IPS DF 19.7 (cell line): Measurements from ENCODE around the gene HRH3.

Experiments
- DNase-seq: peaks from one replicate; pipeline ENCODE4 v3.0.0-alpha.2; 2013; ENCODE audit warnings: low read depth, low spot score

HRH3 gene

DNA sequence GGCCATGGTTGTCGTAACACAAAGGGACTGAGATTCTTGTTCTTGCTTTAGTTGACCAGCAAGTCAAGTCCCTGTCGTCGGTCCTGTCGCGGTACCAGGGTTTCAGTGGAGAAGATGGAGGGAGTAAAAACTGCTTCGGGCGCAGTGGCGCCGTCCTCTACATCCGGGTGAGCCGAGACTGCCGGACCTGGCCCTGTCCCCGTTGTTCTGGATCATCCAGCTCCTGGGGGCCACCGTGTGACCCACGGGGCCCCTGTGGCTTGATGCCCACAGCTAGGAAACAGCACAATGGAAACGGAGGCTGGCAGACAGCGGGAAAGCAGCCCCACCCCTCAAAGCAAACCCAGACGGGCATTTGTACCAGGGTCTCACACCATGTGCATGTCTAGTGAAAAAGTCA is 22.3 kb downstream of the HRH3 start:
- no peak for DNase-seq

DNA sequence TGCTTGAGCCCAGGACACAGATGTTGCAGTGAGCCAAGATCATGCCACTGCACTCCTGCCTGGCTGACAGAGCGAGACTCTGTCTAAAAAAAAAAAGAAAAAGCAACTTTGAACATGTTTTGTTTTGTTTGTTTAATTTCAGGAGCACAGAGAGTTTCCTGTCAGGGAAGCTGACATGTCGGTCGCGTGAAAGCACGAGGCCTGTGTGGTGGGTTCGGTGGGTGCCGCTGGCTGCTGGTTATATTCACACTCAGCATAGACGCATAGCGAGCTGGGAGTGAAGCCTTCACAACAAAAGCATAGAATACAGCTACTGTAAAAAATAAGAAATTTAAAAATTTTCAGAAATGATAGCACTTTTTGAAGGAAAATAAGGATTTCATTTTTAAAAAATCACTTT is 22.8 kb downstream of the HRH3 start:
- DNase-seq = no peak

- DNase-seq = no peak
These were observed 23.8 kb downstream of the HRH3 start for GRCh38 chr20:62196286-62196685.

DNA sequence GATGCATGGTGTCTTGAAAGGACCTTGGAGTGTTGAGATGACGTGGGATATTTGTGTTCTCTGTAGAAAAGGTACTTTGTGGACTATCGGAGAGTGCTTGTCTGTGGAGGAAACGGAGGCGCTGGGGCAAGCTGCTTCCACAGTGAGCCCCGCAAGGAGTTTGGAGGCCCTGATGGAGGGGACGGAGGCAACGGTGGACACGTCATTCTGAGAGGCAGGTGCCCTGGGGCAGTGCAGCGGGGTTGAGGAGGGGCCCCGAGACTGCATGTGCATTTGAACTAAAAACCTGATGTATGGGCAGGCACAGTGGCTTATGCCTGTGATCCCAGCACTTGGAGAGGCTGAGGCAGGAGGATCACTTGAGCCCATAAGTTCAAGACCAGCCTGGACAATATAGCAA is 24.3 kb downstream of the HRH3 start:
- DNase-seq = no peak

GRCh38 chr20:62195075-62195405 is 25.0 kb downstream of the HRH3 start:
- no peak for DNase-seq

DNA sequence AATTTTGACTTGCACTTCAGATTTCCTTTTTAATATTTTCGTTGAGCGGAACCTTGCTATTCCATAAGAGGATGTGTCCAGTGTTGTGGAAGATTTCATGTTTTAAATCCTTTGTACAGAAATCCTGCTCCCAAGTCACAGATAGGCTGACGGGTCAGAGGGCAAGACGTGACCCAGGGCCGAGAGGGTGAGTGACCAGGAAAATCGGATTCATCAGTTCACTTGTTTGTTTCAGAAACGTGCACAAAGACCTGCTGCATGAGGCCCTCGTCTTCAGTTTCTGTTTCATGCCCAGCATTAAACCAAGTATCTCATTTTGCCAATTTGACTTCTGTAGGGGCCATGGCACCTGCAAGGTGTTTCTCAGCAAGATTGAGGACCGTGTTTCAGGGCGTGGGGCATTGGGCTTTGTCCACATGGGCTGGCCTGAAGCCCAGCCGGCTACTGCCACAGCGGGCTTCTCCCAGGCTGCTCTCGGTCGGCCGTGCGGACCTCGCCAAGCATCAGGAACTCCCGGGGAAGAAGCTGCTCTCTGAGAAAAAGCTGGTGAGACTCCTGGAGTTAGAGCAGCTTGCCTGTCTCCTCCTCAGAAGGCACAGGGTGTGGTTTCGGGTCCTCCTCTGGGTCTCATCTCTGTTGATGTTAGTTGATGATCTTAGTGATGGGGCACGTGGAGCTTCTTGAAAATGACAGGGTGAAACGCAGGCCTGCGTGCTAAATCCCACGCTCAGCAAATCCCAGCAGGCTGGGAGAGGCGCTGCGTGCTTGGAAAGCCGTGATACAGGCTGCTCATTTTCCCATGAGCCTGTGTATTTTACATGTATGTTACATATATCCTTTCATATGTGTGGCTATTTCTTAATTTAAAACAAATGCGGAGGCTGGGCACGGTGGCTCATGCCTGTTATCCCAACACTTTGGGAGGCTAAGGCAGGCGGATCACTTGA is 26.7 kb downstream of the HRH3 start:
- DNase-seq = no peak

GRCh38 chr20:62192635-62193034 is 27.4 kb downstream of the HRH3 start:
- DNase-seq = no peak

DNA sequence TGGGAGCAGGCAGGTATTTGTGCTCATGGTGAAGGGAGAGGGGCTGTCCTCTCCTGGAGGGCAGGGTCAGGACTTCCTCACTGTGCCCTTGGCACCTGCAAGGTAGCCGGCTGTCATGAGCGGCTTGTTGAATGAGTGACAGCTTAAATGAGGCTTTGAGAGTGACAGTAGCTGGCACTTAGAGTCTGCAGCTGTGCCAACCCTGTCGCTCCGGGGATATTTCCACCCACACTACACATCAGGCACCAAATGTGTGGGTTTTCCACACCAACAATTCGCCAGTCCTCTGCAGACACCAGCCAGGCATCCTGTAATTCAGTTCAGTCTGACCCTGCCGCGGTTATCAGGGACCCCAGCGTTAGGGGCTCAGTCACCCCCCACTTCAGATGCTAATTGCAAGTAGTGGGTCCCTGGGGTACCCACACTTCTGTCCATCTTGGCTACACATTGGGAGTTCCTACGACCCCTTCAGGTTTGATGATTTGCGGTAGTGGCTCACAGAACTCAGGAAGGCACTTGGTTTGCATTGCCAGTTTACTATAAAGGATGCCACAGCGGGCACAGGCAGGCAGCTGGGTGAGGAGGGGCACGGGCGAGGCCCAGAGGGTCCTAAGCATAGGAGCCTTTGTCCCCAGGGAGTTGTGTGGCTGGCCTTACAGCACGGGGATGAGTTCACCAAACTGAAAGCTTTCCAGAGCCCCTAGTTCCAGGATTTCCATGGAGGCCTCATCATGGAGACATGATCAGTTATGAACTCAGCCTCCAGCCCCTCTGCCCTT is 28.1 kb downstream of the HRH3 start:
- no peak for DNase-seq

DNA sequence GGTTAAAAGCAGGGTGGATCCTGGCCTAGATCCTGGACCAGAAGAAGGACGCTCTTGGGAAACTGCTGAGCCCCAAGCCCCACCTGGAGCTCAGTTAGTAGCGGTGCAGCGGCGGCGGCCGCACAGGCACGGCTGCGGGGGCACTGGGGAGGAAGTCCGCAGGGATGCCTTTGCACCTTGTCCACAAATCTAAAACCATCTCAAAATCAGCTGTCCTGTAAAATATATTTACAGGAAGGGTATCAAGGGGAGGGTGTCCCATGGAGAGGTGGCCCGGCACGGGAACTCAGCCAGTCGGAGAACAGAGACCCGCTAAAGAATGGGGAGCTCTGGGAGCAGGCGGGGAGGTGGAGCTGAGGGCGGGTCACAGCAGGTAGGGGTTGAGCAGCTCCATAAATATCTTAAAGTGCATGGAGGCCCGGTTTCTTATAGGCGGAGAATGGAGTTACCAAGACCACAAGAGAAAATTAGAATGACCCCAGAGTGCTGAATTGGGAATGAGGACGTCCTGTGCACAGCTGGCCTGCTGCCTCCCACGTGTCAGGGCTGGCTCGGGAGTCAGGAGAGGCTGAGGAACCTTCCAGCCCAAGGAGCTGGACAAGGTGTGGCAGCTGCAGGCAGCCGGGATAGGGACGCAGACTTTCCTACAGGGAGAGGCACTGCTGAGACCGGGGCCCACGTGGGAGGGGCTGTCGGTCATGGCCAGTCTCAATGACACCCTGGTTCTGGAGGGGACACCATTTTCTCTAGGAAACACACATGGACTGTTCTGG is 29.3 kb downstream of the HRH3 start:
- no peak for DNase-seq

DNA sequence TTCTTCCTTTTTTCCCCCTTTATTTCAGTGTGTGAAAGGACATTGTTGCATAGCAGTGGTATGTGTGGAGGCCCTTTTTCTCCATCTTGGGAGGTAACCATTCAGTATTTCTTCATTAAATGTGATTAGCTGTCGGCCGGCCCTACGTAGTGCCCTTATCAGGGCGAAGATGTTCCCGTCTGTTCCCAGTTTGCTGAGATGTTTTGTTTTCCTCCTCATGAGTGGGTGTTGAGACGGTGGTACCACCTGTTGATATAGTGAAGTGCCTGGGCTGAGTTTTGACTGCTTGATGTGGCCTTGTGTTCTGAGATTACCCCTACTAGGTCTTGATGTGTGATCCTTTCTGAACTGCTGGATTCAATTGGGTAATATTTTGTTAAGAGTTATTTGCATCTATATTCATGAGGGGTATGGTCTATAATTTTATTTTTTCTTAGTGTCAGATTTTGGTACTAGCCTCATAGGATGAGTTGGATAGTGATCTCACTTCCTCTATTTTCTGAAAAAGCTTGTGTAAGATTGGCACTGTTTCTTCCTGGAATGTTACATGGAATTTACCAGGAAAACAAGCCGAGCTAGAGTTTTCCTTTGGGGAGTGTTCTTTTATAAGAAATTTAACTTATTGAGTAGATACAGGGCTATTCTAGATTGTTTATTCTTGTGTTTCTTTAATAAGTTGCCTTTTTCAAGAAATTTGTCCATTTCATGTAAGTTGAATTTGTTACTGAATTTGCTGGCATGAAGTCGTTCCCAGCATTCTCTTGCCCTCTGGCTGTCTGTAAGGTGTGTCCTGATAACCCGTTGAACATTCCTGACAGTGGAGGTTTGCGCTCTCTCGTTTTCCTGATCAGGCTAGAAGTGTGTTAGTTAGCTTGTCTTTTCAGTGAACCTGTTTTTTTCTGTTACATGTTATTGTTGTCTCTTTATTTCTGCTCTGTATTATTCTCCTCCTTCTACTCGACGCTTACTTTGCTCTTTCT is 32.9 kb downstream of the HRH3 start:
- no peak for DNase-seq

DNA sequence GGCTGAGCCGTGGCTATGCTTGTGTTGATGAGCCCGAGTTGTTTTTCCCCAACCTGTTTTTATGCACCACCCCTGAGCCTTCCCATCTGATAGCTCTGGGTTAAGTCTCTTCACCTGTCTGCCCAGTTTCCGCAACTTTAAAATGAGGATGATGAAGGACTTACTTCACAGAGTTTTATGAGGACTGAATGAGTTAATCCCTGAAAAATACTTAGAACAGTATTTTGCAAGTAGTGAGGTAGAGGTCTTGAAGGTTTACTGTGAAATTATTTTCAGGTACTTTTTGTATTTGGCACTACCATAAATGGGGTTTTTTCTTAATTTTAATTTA is 34.0 kb downstream of the HRH3 start:
- no peak for DNase-seq

GRCh38 chr20:62183426-62184142 is 36.5 kb downstream of the HRH3 start:
- DNase-seq = no peak

- DNase-seq = peak; percentile 91
These were observed 37.3 kb downstream of the HRH3 start, which contains the start of gene MTG2 for GRCh38 chr20:62182469-62183425. MTG2 (plus strand) TSS chr20:62183028; CDS start chr20:62193421, 10,393 bp downstream.

- DNase-seq = no peak
These were observed 38.3 kb downstream of the HRH3 start for GRCh38 chr20:62181808-62182207.

DNA sequence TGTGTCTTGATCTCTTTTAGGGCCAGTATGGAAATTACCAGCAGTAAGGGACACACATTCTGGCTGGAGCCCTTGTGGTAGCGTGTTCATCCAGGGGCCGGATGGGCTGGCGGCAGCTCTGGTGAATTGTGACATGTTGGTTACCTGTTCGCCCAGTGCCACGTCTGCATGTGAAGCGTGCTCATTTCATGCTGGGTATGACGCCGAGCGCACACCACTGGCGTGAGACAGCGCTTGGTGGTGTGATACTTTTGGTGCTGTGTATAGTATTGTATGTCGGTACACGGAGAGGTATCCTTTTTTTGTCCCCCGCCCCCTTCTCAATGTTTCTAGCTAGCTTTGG is 40.9 kb downstream of the HRH3 start:
- DNase-seq = no peak

DNA sequence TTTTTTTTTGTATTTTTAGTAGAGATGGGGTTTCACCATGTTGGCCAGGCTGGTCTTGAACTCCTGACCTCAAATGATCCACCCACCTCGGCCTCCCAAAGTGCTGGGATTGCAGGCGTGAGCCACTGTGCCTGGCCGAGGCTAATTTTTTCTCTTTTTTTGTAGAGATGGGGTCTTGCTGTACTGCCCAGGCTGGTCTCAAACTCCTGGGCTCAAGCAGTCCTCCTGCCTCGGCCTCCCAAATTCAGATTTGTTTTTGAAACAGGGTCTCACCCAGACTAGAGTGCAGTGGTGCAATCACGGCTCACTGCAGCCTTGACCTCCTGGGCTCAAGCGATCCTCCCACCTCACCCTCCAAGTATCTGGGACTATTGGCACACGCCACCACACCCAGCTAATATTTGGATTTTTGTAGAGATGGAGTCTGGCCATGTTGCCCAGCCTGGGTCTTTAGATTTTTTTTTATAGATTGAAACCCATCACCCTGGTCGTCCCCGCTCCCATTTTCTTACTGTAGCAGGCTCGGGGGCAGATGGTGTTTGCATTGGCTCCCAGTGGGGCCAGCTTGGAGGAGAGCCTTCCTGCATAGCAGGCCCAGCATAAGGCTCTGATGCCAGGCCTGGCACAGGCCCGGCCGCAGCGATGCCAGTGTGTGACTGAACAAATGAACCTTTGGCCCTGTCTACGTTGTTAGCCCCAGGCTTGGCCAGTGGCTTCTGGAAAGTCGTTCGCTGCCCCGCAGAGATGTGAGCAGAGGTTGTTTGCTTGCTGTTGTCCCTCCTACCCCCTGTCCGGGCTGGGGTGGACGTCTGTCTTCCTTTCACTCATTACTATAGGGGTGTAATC is 41.5 kb downstream of the HRH3 start:
- DNase-seq = no peak

DNA sequence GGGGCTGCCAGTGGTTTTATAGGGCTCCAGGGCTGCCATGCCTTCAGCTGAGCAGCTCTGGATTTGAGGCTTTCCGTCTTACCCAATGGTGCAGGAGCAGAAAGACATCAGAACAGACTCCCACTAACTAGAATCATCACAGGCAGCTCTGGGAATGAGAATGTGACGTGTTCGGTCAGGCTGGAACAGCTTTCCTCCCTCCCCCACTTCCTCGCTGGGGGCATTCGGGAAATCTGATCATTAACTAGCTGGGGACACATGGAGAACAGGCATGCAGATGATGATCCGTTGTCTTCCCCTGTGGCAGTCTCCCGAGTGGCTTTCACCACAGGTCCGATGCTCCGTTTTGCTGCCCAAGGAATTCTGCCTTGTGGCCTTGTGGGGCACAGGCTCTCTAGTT is 42.8 kb downstream of the HRH3 start:
- no peak for DNase-seq

- no peak for DNase-seq
These were observed 43.2 kb downstream of the HRH3 start for GRCh38 chr20:62176866-62177265.
